H9 (cell line): ENCODE data around the gene PHF5A. TPM values are rescaled to one million over a fixed set of nuclear protein-coding genes. Genes with fewer than 3 reads are reported as not detected.

ENCODE experiments used
- DNase-seq: peaks from one replicate; pipeline ENCODE4 v3.0.0-alpha.2; 2017
- H2AFZ ChIP-seq: one replicate; pipeline ENCODE4 v1.6.1; 2013; ENCODE audit warnings: mild to moderate bottlenecking, low read length, control low read depth, moderate library complexity
- H2AK5ac ChIP-seq: 2 replicates; pipeline ENCODE4 v1.6.1; 2013; ENCODE audit warnings: low read length, control low read depth, mixed read lengths; ENCODE audit not compliant: insufficient read length
- H2BK120ac ChIP-seq: one replicate; pipeline ENCODE4 v1.6.1; 2013; ENCODE audit warnings: low read depth, mild to moderate bottlenecking, low read length, control low read depth, inconsistent platforms; ENCODE audit not compliant: poor library complexity, severe bottlenecking
- H2BK12ac ChIP-seq: 2 replicates; pipeline ENCODE4 v1.6.1; 2013; ENCODE audit warnings: low read length, control low read depth, mixed read lengths, low read depth; ENCODE audit not compliant: insufficient read length
- H2BK15ac ChIP-seq: 2 replicates; pipeline ENCODE4 v1.6.1; 2013; ENCODE audit warnings: low read depth, low read length, control low read depth
- H2BK20ac ChIP-seq: one replicate; pipeline ENCODE4 v1.6.1; 2013; ENCODE audit warnings: low read depth, mild to moderate bottlenecking, low read length, control low read depth, inconsistent platforms; ENCODE audit not compliant: poor library complexity, severe bottlenecking
- H2BK5ac ChIP-seq: 2 replicates; pipeline ENCODE4 v1.6.1; 2013; ENCODE audit warnings: low read length, control low read depth, mixed read lengths; ENCODE audit not compliant: insufficient read length
- H3K14ac ChIP-seq: 2 replicates; pipeline ENCODE4 v1.6.1; 2013; ENCODE audit warnings: low read length, control low read depth; ENCODE audit not compliant: insufficient read depth
- H3K18ac ChIP-seq: 2 replicates; pipeline ENCODE4 v1.6.1; 2013; ENCODE audit warnings: low read depth, mild to moderate bottlenecking, mixed read lengths, low read length, control low read depth; ENCODE audit not compliant: insufficient read length
- H3K23ac ChIP-seq: 2 replicates; pipeline ENCODE4 v1.6.1; 2013; ENCODE audit warnings: low read length, control low read depth, mixed read lengths, low read depth; ENCODE audit not compliant: insufficient read length
- H3K23me2 ChIP-seq: 2 replicates; pipeline ENCODE4 v1.6.1; 2013; ENCODE audit warnings: low read depth, mild to moderate bottlenecking, mixed read lengths, low read length, control low read depth; ENCODE audit not compliant: insufficient read length, poor library complexity, severe bottlenecking
- H3K27ac ChIP-seq: 2 replicates; pipeline ENCODE4 v1.5.1; 2013; ENCODE audit warnings: low read length, control low read depth, mixed read lengths, low read depth; ENCODE audit not compliant: insufficient read length
- H3K27me3 ChIP-seq: 2 replicates; pipeline ENCODE4 v1.6.1; 2013; ENCODE audit warnings: low read length, control low read depth, inconsistent platforms; ENCODE audit not compliant: insufficient read depth
- H3K4ac ChIP-seq: 2 replicates; pipeline ENCODE4 v1.6.1; 2013; ENCODE audit warnings: low read depth, mild to moderate bottlenecking, control low read depth, inconsistent platforms, low read length, moderate library complexity
- H3K4me1 ChIP-seq: 2 replicates; pipeline ENCODE4 v1.6.1; 2013; ENCODE audit warnings: low read length, control low read depth, inconsistent platforms; ENCODE audit not compliant: insufficient read depth
- H3K4me2 ChIP-seq: 2 replicates; pipeline ENCODE4 v1.6.1; 2013; ENCODE audit warnings: low read length, control low read depth, mixed read lengths; ENCODE audit not compliant: insufficient read length, insufficient read depth
- H3K56ac ChIP-seq: 2 replicates; pipeline ENCODE4 v1.6.1; 2013; ENCODE audit warnings: low read depth, mild to moderate bottlenecking, mixed read lengths, low read length, control low read depth; ENCODE audit not compliant: insufficient read length
- H3K79me1 ChIP-seq: 2 replicates; pipeline ENCODE4 v1.6.1; 2013; ENCODE audit warnings: low read depth, mild to moderate bottlenecking, moderate library complexity, low read length, control low read depth, inconsistent platforms; ENCODE audit not compliant: insufficient read depth, poor library complexity, severe bottlenecking
- H3K79me2 ChIP-seq: 2 replicates; pipeline ENCODE4 v1.6.1; 2013; ENCODE audit warnings: low read length, control low read depth, inconsistent platforms; ENCODE audit not compliant: insufficient read depth
- H3K9ac ChIP-seq: 2 replicates; pipeline ENCODE4 v1.6.1; 2013; ENCODE audit warnings: low read length, control low read depth, mixed read lengths; ENCODE audit not compliant: insufficient read length; ENCODE audit errors: extremely low read depth
- H3K9me3 ChIP-seq: one replicate; pipeline ENCODE4 v1.6.1; 2013; ENCODE audit warnings: low read depth, low read length, inconsistent platforms; ENCODE audit not compliant: control insufficient read depth
- H3T11ph ChIP-seq: one replicate; pipeline ENCODE4 v1.6.1; 2013; ENCODE audit warnings: mild to moderate bottlenecking, low read length, control low read depth, inconsistent platforms
- H4K20me1 ChIP-seq: one replicate; pipeline ENCODE4 v1.6.1; 2013; ENCODE audit not compliant: control insufficient read depth, insufficient read length, insufficient read depth
- H4K5ac ChIP-seq: 2 replicates; pipeline ENCODE4 v1.6.1; 2013; ENCODE audit warnings: low read depth, mild to moderate bottlenecking, mixed read lengths, low read length, control low read depth; ENCODE audit not compliant: insufficient read length
- H4K8ac ChIP-seq: replicated peaks from 2 replicates; pipeline ENCODE4 v1.6.1; 2013; ENCODE audit warnings: low read length, control low read depth, mixed read lengths, low read depth; ENCODE audit not compliant: insufficient read length
- H4K91ac ChIP-seq: 2 replicates; pipeline ENCODE4 v1.6.1; 2013; ENCODE audit warnings: low read depth, mild to moderate bottlenecking, moderate library complexity, mixed read lengths, low read length, control low read depth; ENCODE audit not compliant: insufficient read length
- H3K27ac Mint-ChIP-seq, 3 experiments: 2 replicates in 2 of 3; 3 replicates in 1 of 3; pipeline ENCODE4 v1.8.0; 2020 to 2021; ENCODE audit warnings: mixed read lengths in 3 of 3, mild to moderate bottlenecking in 1 of 3, moderate library complexity in 1 of 3
- H3K27me3 Mint-ChIP-seq: 2 replicates; pipeline ENCODE4 v1.8.0; 2021; ENCODE audit warnings: low read depth, mild to moderate bottlenecking, moderate library complexity, mixed read lengths
- H3K36me3 Mint-ChIP-seq, 3 experiments: 2 replicates in 2 of 3; 3 replicates in 1 of 3; pipeline ENCODE4 v1.8.0; 2020 to 2021; ENCODE audit warnings: low read depth in 3 of 3, mixed read lengths in 3 of 3; ENCODE audit not compliant: insufficient read depth in 1 of 3
- H3K4me1 Mint-ChIP-seq, 2 experiments: 2 replicates each; pipeline ENCODE4 v1.8.0; 2020; ENCODE audit warnings: mixed read lengths in 2 of 2
- H3K4me3 Mint-ChIP-seq, 2 experiments: 2 replicates in 1 of 2; 3 replicates in 1 of 2; pipeline ENCODE4 v1.8.0; 2020 to 2021; ENCODE audit warnings: mild to moderate bottlenecking in 2 of 2, mixed read lengths in 2 of 2, moderate library complexity in 1 of 2
- H3K9me3 Mint-ChIP-seq, 2 experiments: 2 replicates in 1 of 2; 3 replicates in 1 of 2; pipeline ENCODE4 v1.8.0; 2020; ENCODE audit warnings: mild to moderate bottlenecking in 2 of 2, mixed read lengths in 2 of 2, moderate library complexity in 1 of 2
- WGBS: extraction: QIAGEN DNeasy Blood & Tissue Kit; methylation state at CpG from one replicate; pipeline ENCODE4 v1.1.7; 2013; ENCODE audit warnings: missing lambda C conversion rate, low lambda C conversion rate, mixed read lengths; ENCODE audit not compliant: insufficient read length; ENCODE audit errors: extremely low coverage; 5-methylcytosine and 5-hydroxymethylcytosine counted together
- total RNA-seq: library from RNA; stranded (reverse); gene quantifications from 2 replicates; pipeline ENCODE4 v1.2.1, GENCODE V29; 2021
- TF ChIP-seq, protein P1 (sequence below): fragments of 200-600 bp; sonication (generic); conservative IDR thresholded peaks from 3 replicates; pipeline ENCODE4 v1.8.0; 2021; ENCODE audit warnings: antibody characterized with exemption, mild to moderate bottlenecking

PHF5A gene
- total RNA-seq, 1 experiment from 2014 or later = 114 TPM

DNA sequence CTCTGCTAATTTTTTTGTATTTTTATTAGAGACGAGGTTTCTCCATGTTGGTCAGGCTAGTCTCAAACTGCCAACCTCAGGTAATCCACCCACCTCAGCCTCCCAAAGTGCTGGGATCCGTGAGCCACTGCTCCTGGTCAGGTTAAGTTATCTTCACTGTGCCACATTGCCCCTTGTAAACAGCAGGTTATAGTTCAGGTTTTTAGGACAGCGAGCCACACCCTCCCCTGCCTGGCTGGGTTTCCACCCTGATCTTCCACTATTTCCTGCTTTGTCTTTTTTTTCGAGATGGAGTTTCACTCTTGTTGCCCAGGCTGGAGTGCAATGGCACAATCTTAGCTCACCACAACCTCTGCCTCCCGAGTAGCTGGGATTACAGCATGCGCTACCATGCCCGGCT, 16.5 kb upstream of the PHF5A start:
- Histone ChIP-seq H3K79me2 (peaks cover 10% of the 10 kb centered on the region; the same call in 1 of the 2 replicates), H2BK15ac (no peak overlapping the region), H3K23me2 (no peaks in the 10 kb centered on the region), H4K8ac (no peak overlapping the region), H2BK120ac (no peak overlapping the region), H3K14ac (no peak overlapping the region), H2BK12ac (no peak overlapping the region), H4K20me1 (peaks cover 2% of the 10 kb centered on the region), H3K18ac (no peak overlapping the region), H2AK5ac (no peak overlapping the region), H3K9me3 (no peaks in the 10 kb centered on the region), H3K4ac (no peak overlapping the region), H3K79me1 (peaks cover 5% of the 10 kb centered on the region), H3K27me3 (no peaks in the 10 kb centered on the region), H4K91ac (no peak overlapping the region), H3K4me1 (peaks cover 26% of the 10 kb centered on the region), H2AFZ (no peak overlapping the region), H2BK5ac (no peak overlapping the region), H3K9ac (no peak overlapping the region), H3T11ph (no peak overlapping the region), H3K4me2 (no peak overlapping the region), H3K56ac (no peak overlapping the region), H3K27ac (no peak overlapping the region), H2BK20ac (no peak overlapping the region), H3K23ac (no peak overlapping the region), H4K5ac (no peak overlapping the region)
- Mint-ChIP-seq H3K4me3 (no peak overlapping the region), H3K36me3 (no peaks in the 10 kb centered on the region; a peak in 1 of 7 replicates), H3K4me1 (peaks cover 70 to 75% of the 10 kb centered on the region in 2 experiments), H3K27me3 (peaks cover 2% of the 10 kb centered on the region; the same call in 1 of the 2 replicates), H3K27ac (peak overlapping the region in 2 of 3 experiments; percentile 18 to 67; a peak in 2 of 7 replicates), H3K9me3 (no peaks in the 10 kb centered on the region)
- TF ChIP-seq, protein P1, sequence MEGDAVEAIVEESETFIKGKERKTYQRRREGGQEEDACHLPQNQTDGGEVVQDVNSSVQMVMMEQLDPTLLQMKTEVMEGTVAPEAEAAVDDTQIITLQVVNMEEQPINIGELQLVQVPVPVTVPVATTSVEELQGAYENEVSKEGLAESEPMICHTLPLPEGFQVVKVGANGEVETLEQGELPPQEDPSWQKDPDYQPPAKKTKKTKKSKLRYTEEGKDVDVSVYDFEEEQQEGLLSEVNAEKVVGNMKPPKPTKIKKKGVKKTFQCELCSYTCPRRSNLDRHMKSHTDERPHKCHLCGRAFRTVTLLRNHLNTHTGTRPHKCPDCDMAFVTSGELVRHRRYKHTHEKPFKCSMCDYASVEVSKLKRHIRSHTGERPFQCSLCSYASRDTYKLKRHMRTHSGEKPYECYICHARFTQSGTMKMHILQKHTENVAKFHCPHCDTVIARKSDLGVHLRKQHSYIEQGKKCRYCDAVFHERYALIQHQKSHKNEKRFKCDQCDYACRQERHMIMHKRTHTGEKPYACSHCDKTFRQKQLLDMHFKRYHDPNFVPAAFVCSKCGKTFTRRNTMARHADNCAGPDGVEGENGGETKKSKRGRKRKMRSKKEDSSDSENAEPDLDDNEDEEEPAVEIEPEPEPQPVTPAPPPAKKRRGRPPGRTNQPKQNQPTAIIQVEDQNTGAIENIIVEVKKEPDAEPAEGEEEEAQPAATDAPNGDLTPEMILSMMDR = no peak
- no peak for DNase-seq
- WGBS = no CpG with 5 or more reads among the region's 7 CpGs
